Immature natural killer cell (primary cell): ENCODE measurements around the gene TMED5. TPM values are rescaled to one million over a fixed set of nuclear protein-coding genes. Genes with fewer than 3 reads are reported as not detected.

Source experiments
- DNase-seq, 3 donors: peaks; one replicate each; pipeline ENCODE4 v3.0.0; 2022; ENCODE audit warnings: mixed read lengths in 1 of 3
- H3K27ac Mint-ChIP-seq, 6 donors: one replicate each; pipeline ENCODE4 v1.8.0; 2020; ENCODE audit warnings: mixed read lengths in 6 of 6, mild to moderate bottlenecking in 5 of 6, inconsistent platforms in 4 of 6, moderate library complexity in 3 of 6
- H3K27me3 Mint-ChIP-seq, 3 donors: one replicate each; pipeline ENCODE4 v1.8.0; 2020 to 2021; ENCODE audit warnings: low read depth in 3 of 3, mild to moderate bottlenecking in 3 of 3, mixed read lengths in 3 of 3, moderate library complexity in 3 of 3, inconsistent platforms in 1 of 3
- H3K36me3 Mint-ChIP-seq, 3 donors: one replicate each; pipeline ENCODE4 v1.8.0; 2020; ENCODE audit warnings: mixed read lengths in 3 of 3, inconsistent platforms in 2 of 3, mild to moderate bottlenecking in 2 of 3
- H3K4me1 Mint-ChIP-seq, 2 donors: one replicate each; pipeline ENCODE4 v1.8.0; 2020; ENCODE audit warnings: inconsistent platforms in 2 of 2, mild to moderate bottlenecking in 2 of 2, mixed read lengths in 2 of 2, moderate library complexity in 1 of 2
- H3K4me3 Mint-ChIP-seq, 5 donors: one replicate each; pipeline ENCODE4 v1.8.0; 2020; ENCODE audit warnings: mild to moderate bottlenecking in 5 of 5, mixed read lengths in 5 of 5, inconsistent platforms in 3 of 5, moderate library complexity in 3 of 5
- H3K9me3 Mint-ChIP-seq, 6 donors: one replicate each; pipeline ENCODE4 v1.8.0; 2020; ENCODE audit warnings: mild to moderate bottlenecking in 6 of 6, mixed read lengths in 6 of 6, inconsistent platforms in 4 of 6, moderate library complexity in 3 of 6
- polyA plus RNA-seq, 3 donors: library from polyadenylated mRNA; unstranded; fragments of 300-500 nt; fragmentation: Illumina TruSeq; gene quantifications; one replicate each; pipeline ENCODE4 v1.2.3, GENCODE V29; 2021

TMED5 gene
- polyA plus RNA-seq, 3 donors from 2014 or later = 27.1 to 44.8 (median 32.6) TPM

DNA sequence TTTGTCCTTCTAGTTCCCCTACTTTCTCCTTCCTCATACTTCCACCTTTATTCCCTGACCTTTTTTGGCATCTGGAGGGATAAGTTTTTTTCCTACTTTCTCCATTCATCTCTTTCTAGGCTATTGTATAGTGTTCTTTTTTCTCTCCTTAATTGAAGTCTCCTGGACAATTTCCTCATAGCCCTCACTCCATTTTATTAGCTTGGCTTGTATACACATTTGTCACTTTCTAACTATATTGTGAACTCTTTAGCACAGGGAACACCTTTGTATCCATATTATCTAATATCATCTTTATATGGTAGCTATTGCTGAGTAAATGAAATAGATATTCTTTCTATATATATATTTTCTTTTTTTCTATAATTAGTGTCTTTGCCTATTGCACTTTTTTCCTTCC lies 47.6 kb downstream of the TMED5 start:
- no peaks in the 10 kb centered on the region for H3K27me3 Mint-ChIP-seq
- no peak overlapping the region for H3K27ac Mint-ChIP-seq
- no peak for DNase-seq
- H3K9me3 Mint-ChIP-seq = no peaks in the 10 kb centered on the region
- no peaks in the 10 kb centered on the region for H3K4me1 Mint-ChIP-seq
- peaks cover 4 to 12% (median 8%) of the 10 kb centered on the region in 3 donors for H3K36me3 Mint-ChIP-seq
- H3K4me3 Mint-ChIP-seq = no peak overlapping the region

DNA sequence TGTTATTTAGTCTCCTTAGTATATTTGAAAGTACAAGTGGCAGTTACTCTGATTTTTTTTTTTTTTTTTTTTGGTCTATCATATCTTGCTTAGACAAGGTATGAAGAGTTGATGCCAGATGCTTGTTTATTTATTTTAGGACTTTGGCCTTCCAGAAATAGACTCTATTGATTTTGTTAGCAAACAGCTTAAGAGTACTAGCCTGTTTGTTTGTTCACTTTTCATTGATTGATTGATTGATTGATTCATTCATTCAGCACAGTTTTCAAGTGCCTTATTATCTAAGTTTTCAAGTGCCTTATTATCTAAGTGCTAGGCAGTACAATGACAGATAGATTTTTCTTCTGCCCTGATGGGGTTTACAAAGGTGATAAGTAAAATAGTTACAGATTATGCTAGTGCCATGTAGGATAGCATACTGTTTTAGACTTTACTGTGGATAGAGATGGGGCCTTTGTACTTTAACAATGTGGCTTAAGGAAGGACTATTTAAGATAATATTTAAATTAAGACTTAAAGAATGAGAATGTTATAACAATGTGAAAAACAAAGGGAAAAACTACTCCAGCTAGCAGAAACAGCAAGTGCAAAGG lies 50.6 kb downstream of the TMED5 start:
- H3K36me3 Mint-ChIP-seq = peaks cover 0 to 7% (median 0%) of the 10 kb centered on the region in 3 donors
- no peaks in the 10 kb centered on the region for H3K27me3 Mint-ChIP-seq
- H3K4me3 Mint-ChIP-seq = no peak overlapping the region
- peaks cover 0 to 9% of the 10 kb centered on the region in 2 donors for H3K4me1 Mint-ChIP-seq
- H3K27ac Mint-ChIP-seq = no peak overlapping the region
- no peaks in the 10 kb centered on the region for H3K9me3 Mint-ChIP-seq
- DNase-seq = no peak

DNA sequence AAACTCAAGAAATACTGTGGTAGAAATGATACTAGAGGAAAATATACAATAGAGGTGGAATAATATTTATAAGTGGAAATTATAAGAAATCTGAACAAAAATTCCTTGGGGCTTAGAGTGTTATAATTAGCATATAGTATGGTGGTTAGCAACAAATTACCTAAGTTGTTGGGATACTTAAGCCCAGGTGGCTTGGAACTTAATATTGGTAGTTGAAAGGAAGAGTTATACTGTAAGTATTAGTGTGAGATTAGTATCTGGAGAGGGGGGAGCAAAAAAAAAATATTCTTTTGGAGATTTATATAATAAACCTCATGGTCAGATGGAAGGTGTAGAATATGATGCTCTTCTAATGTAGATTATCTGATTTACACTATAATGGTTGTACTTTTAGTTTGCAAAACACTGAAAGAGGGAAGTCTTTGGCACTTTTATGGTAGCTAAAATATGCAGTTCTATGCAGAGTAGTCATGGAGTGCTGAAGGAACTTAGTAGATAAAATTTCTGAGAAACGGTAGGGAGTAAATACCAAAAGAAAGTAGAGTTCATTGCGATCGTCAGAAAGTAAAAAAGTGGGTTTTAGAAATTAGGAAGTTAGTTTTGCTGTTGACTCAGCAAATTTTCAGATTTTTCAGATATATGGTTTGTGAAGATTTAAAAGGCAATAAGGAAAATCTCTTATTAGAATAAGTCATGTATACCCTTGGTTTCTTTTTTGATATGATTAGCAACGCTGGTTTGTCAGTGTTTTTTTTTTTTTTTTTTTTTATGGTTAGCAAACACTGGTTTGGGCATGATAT lies 55.5 kb downstream of the TMED5 start:
- peaks cover 4 to 12% (median 6%) of the 10 kb centered on the region in 3 donors for H3K36me3 Mint-ChIP-seq
- no peak overlapping the region for H3K27ac Mint-ChIP-seq
- no peak overlapping the region for H3K4me3 Mint-ChIP-seq
- peaks cover 0 to 13% of the 10 kb centered on the region in 2 donors for H3K4me1 Mint-ChIP-seq
- no peaks in the 10 kb centered on the region for H3K9me3 Mint-ChIP-seq
- peaks cover 0 to 2% (median 1%) of the 10 kb centered on the region in 3 donors for H3K27me3 Mint-ChIP-seq
- no peak for DNase-seq

DNA sequence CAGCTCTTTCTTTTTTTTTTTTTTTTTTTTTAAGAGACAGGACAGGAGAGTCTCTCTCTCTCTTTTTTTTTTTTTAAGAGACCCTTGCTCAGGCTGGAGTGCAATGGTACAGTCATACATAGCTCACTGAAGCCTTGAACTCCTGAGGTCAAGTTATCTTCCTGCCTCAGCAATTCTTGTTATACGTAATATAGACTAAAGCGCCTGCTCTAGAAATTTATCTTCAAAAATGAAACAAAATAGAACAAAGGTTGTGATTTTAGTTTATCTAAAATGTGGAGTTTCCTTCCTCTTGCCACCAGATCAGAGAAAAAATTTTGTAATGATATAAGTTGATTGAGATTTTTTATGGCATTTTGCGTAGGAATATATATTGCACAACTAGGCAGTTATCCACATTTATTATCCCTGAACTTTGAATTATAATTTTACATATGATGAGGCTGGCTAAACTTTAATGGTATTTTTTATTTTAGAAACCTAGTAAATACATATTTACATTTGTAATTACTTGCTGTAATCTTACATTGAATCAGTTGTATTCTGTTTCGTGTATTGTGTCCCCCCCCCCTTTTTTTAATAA lies 56.9 kb downstream of the TMED5 start:
- Mint-ChIP-seq H3K27me3 (peaks cover 0 to 2% (median 1%) of the 10 kb centered on the region in 3 donors), H3K36me3 (peaks cover 9 to 13% (median 12%) of the 10 kb centered on the region in 3 donors), H3K4me3 (no peak overlapping the region), H3K9me3 (no peaks in the 10 kb centered on the region), H3K4me1 (peaks cover 0 to 13% of the 10 kb centered on the region in 2 donors), H3K27ac (no peak overlapping the region)
- no peak for DNase-seq

DNA sequence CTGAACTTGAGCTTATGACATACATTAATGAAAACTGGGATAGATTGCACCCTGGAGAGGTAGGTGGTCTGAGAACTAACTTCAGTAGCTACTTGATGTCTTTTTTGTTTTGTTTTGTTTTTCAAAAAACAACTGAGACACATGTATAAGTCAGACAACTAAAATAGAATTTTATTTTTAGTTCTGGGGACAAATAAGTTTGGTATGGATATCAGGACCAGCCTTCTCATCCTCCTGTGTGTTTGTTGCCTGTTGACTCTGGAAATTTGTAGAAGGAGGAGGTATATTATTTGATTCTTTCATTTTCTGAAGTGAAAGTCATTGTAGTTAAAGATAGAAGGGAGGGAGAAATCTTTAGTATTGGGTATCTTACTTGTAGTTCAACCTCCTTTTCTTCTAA lies 59.6 kb downstream of the TMED5 start:
- no peak for DNase-seq
- Mint-ChIP-seq H3K9me3 (no peaks in the 10 kb centered on the region), H3K4me3 (no peak overlapping the region), H3K27me3 (peaks cover 0 to 2% (median 1%) of the 10 kb centered on the region in 3 donors), H3K4me1 (peaks cover 0 to 13% of the 10 kb centered on the region in 2 donors), H3K36me3 (peaks cover 9 to 24% (median 14%) of the 10 kb centered on the region in 3 donors), H3K27ac (peak overlapping the region in 3 of 6 donors; percentile 8 to 49 (median 17))

GRCh38 chr1:93114391-93114790 lies 65.8 kb downstream of the TMED5 start:
- Mint-ChIP-seq H3K27ac (no peak overlapping the region), H3K4me1 (peaks cover 19 to 44% of the 10 kb centered on the region in 2 donors), H3K4me3 (no peak overlapping the region), H3K9me3 (no peaks in the 10 kb centered on the region), H3K36me3 (peaks cover 8 to 24% (median 9%) of the 10 kb centered on the region in 3 donors), H3K27me3 (no peaks in the 10 kb centered on the region)
- no peak for DNase-seq

- Mint-ChIP-seq H3K9me3 (peaks cover 0 to 8% (median 2%) of the 10 kb centered on the region in 6 donors), H3K27ac (no peak overlapping the region)
Observed at GRCh38 chr1:93113127-93113526, 67.1 kb downstream of the TMED5 start.

GRCh38 chr1:93111561-93111960 lies 68.7 kb downstream of the TMED5 start:
- H3K4me1 Mint-ChIP-seq = peaks cover 26 to 68% of the 10 kb centered on the region in 2 donors

More at GRCh38 chr1:93113127-93113526, 67.1 kb downstream of the TMED5 start:
- no peak overlapping the region for H3K4me3 Mint-ChIP-seq
- no peak for DNase-seq
- H3K36me3 Mint-ChIP-seq = peaks cover 12 to 27% (median 17%) of the 10 kb centered on the region in 3 donors
- H3K27me3 Mint-ChIP-seq = no peaks in the 10 kb centered on the region
- H3K4me1 Mint-ChIP-seq = peaks cover 26 to 55% of the 10 kb centered on the region in 2 donors

GRCh38 chr1:93111065-93111464 lies 69.1 kb downstream of the TMED5 start:
- peaks cover 26 to 70% of the 10 kb centered on the region in 2 donors for H3K4me1 Mint-ChIP-seq
- H3K27ac Mint-ChIP-seq = no peak overlapping the region
- H3K9me3 Mint-ChIP-seq = peaks cover 0 to 9% (median 3%) of the 10 kb centered on the region in 6 donors
- no peak for DNase-seq
- no peak overlapping the region for H3K4me3 Mint-ChIP-seq
- H3K36me3 Mint-ChIP-seq = peaks cover 23 to 32% (median 24%) of the 10 kb centered on the region in 3 donors
- H3K27me3 Mint-ChIP-seq = no peaks in the 10 kb centered on the region

More at GRCh38 chr1:93111561-93111960, 68.7 kb downstream of the TMED5 start:
- H3K9me3 Mint-ChIP-seq = peaks cover 0 to 9% (median 3%) of the 10 kb centered on the region in 6 donors
- H3K36me3 Mint-ChIP-seq = peaks cover 23 to 36% (median 24%) of the 10 kb centered on the region in 3 donors
- no peak overlapping the region for H3K4me3 Mint-ChIP-seq
- peak overlapping the region in 4 of 6 donors; percentile 17 to 51 (median 32) for H3K27ac Mint-ChIP-seq
- no peaks in the 10 kb centered on the region for H3K27me3 Mint-ChIP-seq
- DNase-seq = no peak

DNA sequence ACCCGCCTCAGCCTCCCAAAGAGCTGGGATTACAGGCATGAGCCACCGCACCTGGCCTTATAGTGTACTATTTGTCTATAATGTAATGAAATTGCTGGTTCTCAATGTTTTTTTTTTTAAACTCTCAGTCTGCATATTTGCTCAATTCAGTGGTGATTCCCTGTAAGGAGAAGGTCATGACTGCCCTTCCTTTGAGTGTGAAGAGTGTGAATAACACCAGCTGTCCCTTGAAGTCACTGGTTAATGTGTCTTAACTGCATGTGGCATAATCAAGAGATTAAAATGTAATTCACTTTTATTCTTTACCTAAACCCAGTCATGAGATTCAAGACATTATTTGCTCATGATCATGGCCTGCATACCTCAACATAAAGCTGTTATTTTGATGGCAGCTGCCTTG lies 70.6 kb downstream of the TMED5 start:
- peaks cover 19 to 37% (median 20%) of the 10 kb centered on the region in 3 donors for H3K36me3 Mint-ChIP-seq
- H3K4me1 Mint-ChIP-seq = peaks cover 28 to 84% of the 10 kb centered on the region in 2 donors
- H3K9me3 Mint-ChIP-seq = peaks cover 0 to 9% (median 3%) of the 10 kb centered on the region in 6 donors
- no peak for DNase-seq
- peaks cover 0 to 2% (median 0%) of the 10 kb centered on the region in 3 donors for H3K27me3 Mint-ChIP-seq
- H3K27ac Mint-ChIP-seq = no peak overlapping the region
- H3K4me3 Mint-ChIP-seq = peak overlapping the region in 2 of 5 donors; percentile 12 to 27

- Mint-ChIP-seq H3K9me3 (peaks cover 0 to 9% (median 3%) of the 10 kb centered on the region in 6 donors), H3K27ac (peak overlapping the region in 3 of 6 donors; percentile 4 to 46 (median 31)), H3K4me1 (peaks cover 31 to 85% of the 10 kb centered on the region in 2 donors), H3K27me3 (peaks cover 0 to 2% (median 0%) of the 10 kb centered on the region in 3 donors), H3K36me3 (peaks cover 20 to 37% (median 23%) of the 10 kb centered on the region in 3 donors), H3K4me3 (peak overlapping the region in 1 of 5 donors; percentile 7)
- no peak for DNase-seq
Observed at GRCh38 chr1:93108335-93108734, 71.9 kb downstream of the TMED5 start.

- no peak for DNase-seq
- no peak overlapping the region for H3K27ac Mint-ChIP-seq
Observed at GRCh38 chr1:93107395-93107794, 72.8 kb downstream of the TMED5 start.

GRCh38 chr1:93106226-93106625 lies 74.0 kb downstream of the TMED5 start:
- peaks cover 34 to 79% of the 10 kb centered on the region in 2 donors for H3K4me1 Mint-ChIP-seq
- peaks cover 20 to 37% (median 26%) of the 10 kb centered on the region in 3 donors for H3K36me3 Mint-ChIP-seq
- DNase-seq = no peak
- no peak overlapping the region for H3K4me3 Mint-ChIP-seq
- peaks cover 0 to 9% (median 3%) of the 10 kb centered on the region in 6 donors for H3K9me3 Mint-ChIP-seq
- peaks cover 0 to 3% (median 0%) of the 10 kb centered on the region in 3 donors for H3K27me3 Mint-ChIP-seq
- H3K27ac Mint-ChIP-seq = peak overlapping the region in 1 of 6 donors; percentile 15

More at GRCh38 chr1:93107395-93107794, 72.8 kb downstream of the TMED5 start:
- Mint-ChIP-seq H3K9me3 (peaks cover 0 to 9% (median 3%) of the 10 kb centered on the region in 6 donors), H3K4me3 (no peak overlapping the region), H3K4me1 (peaks cover 30 to 82% of the 10 kb centered on the region in 2 donors), H3K36me3 (peaks cover 20 to 37% (median 25%) of the 10 kb centered on the region in 3 donors), H3K27me3 (peaks cover 0 to 3% (median 0%) of the 10 kb centered on the region in 3 donors)
